Activated naive CD4-positive, alpha-beta T cell treated with anti-CD3 and anti-CD28 coated beads, Interleukin-2, amount 50 U/mL, for 24 hours (primary cell): Measurements from ENCODE around the gene PRKCD.

Experiments used
- H3K27ac Mint-ChIP-seq: one replicate; pipeline ENCODE4 v1.8.0; 2021; ENCODE audit warnings: mild to moderate bottlenecking, mixed read lengths
- H3K27me3 Mint-ChIP-seq: one replicate; pipeline ENCODE4 v1.8.0; 2021; ENCODE audit warnings: mixed read lengths
- H3K36me3 Mint-ChIP-seq: one replicate; pipeline ENCODE4 v1.8.0; 2021; ENCODE audit warnings: mixed read lengths
- H3K4me1 Mint-ChIP-seq: one replicate; pipeline ENCODE4 v1.8.0; 2021; ENCODE audit warnings: mixed read lengths
- H3K4me3 Mint-ChIP-seq: one replicate; pipeline ENCODE4 v1.8.0; 2021; ENCODE audit warnings: mild to moderate bottlenecking, mixed read lengths
- H3K9me3 Mint-ChIP-seq: one replicate; pipeline ENCODE4 v1.8.0; 2021; ENCODE audit warnings: mixed read lengths

The PRKCD gene

GRCh38 chr3:53231532-53232511, 70.8 kb downstream of the PRKCD start:
- Mint-ChIP-seq H3K4me3 (no peak overlapping the region), H3K9me3 (no peaks in the 10 kb centered on the region), H3K4me1 (no peaks in the 10 kb centered on the region), H3K36me3 (peaks cover 7% of the 10 kb centered on the region), H3K27me3 (no peaks in the 10 kb centered on the region), H3K27ac (no peak overlapping the region)

GRCh38 chr3:53232641-53233377, 71.8 kb downstream of the PRKCD start:
- peaks cover 5% of the 10 kb centered on the region for H3K36me3 Mint-ChIP-seq
- no peaks in the 10 kb centered on the region for H3K9me3 Mint-ChIP-seq
- peak overlapping the region; percentile 23 for H3K27ac Mint-ChIP-seq
- H3K27me3 Mint-ChIP-seq, result no peaks in the 10 kb centered on the region
- H3K4me1 Mint-ChIP-seq, result no peaks in the 10 kb centered on the region
- H3K4me3 Mint-ChIP-seq, result no peak overlapping the region

- Mint-ChIP-seq H3K36me3 (peaks cover 7% of the 10 kb centered on the region), H3K4me1 (no peaks in the 10 kb centered on the region), H3K27ac (peak overlapping the region; percentile 35), H3K4me3 (no peak overlapping the region), H3K27me3 (no peaks in the 10 kb centered on the region), H3K9me3 (no peaks in the 10 kb centered on the region)
Measured at GRCh38 chr3:53234130-53234840, 73.3 kb downstream of the PRKCD start.

- Mint-ChIP-seq H3K36me3 (peaks cover 8% of the 10 kb centered on the region), H3K4me1 (no peaks in the 10 kb centered on the region), H3K9me3 (no peaks in the 10 kb centered on the region), H3K27ac (no peak overlapping the region), H3K4me3 (no peak overlapping the region), H3K27me3 (no peaks in the 10 kb centered on the region)
Measured at GRCh38 chr3:53234841-53235232, 73.8 kb downstream of the PRKCD start.

- no peaks in the 10 kb centered on the region for H3K27me3 Mint-ChIP-seq
- no peaks in the 10 kb centered on the region for H3K9me3 Mint-ChIP-seq
- H3K27ac Mint-ChIP-seq, result no peak overlapping the region
- H3K36me3 Mint-ChIP-seq, result peaks cover 9% of the 10 kb centered on the region
- no peak overlapping the region for H3K4me3 Mint-ChIP-seq
- H3K4me1 Mint-ChIP-seq, result no peaks in the 10 kb centered on the region
Measured at GRCh38 chr3:53235545-53235944, 74.5 kb downstream of the PRKCD start.

GRCh38 chr3:53236112-53236841, 75.3 kb downstream of the PRKCD start:
- no peaks in the 10 kb centered on the region for H3K4me1 Mint-ChIP-seq
- no peak overlapping the region for H3K4me3 Mint-ChIP-seq
- no peaks in the 10 kb centered on the region for H3K9me3 Mint-ChIP-seq
- H3K36me3 Mint-ChIP-seq, result peaks cover 9% of the 10 kb centered on the region
- no peak overlapping the region for H3K27ac Mint-ChIP-seq
- H3K27me3 Mint-ChIP-seq, result no peaks in the 10 kb centered on the region

- Mint-ChIP-seq H3K4me3 (no peak overlapping the region), H3K27me3 (no peaks in the 10 kb centered on the region), H3K27ac (peak overlapping the region; percentile 47), H3K36me3 (peaks cover 11% of the 10 kb centered on the region), H3K9me3 (no peaks in the 10 kb centered on the region), H3K4me1 (peaks cover 4% of the 10 kb centered on the region)
Measured at GRCh38 chr3:53238051-53238850, 77.2 kb downstream of the PRKCD start.

- Mint-ChIP-seq H3K4me3 (no peak overlapping the region), H3K27me3 (no peaks in the 10 kb centered on the region), H3K36me3 (peaks cover 9% of the 10 kb centered on the region), H3K9me3 (no peaks in the 10 kb centered on the region), H3K27ac (no peak overlapping the region), H3K4me1 (peaks cover 10% of the 10 kb centered on the region)
Measured at GRCh38 chr3:53238886-53239285, 77.9 kb downstream of the PRKCD start.

GRCh38 chr3:53239800-53240199, 78.8 kb downstream of the PRKCD start:
- Mint-ChIP-seq H3K4me3 (no peak overlapping the region), H3K36me3 (peaks cover 9% of the 10 kb centered on the region), H3K4me1 (peaks cover 12% of the 10 kb centered on the region), H3K27ac (no peak overlapping the region), H3K9me3 (no peaks in the 10 kb centered on the region), H3K27me3 (no peaks in the 10 kb centered on the region)

- H3K4me3 Mint-ChIP-seq, result no peak overlapping the region
- H3K36me3 Mint-ChIP-seq, result peaks cover 9% of the 10 kb centered on the region
- no peaks in the 10 kb centered on the region for H3K27me3 Mint-ChIP-seq
- no peaks in the 10 kb centered on the region for H3K9me3 Mint-ChIP-seq
- H3K27ac Mint-ChIP-seq, result no peak overlapping the region
- H3K4me1 Mint-ChIP-seq, result peaks cover 18% of the 10 kb centered on the region
Measured at GRCh38 chr3:53240989-53241972, 80.3 kb downstream of the PRKCD start.

- Mint-ChIP-seq H3K4me1 (peaks cover 19% of the 10 kb centered on the region), H3K4me3 (no peak overlapping the region), H3K27me3 (no peaks in the 10 kb centered on the region), H3K9me3 (no peaks in the 10 kb centered on the region), H3K27ac (no peak overlapping the region), H3K36me3 (peaks cover 10% of the 10 kb centered on the region)
Measured at GRCh38 chr3:53242155-53242554, 81.1 kb downstream of the PRKCD start.
